Raji (cell line): Measurements from ENCODE around the gene SPRR2F.

Source experiments
- POLR2A ChIP-seq: IDR thresholded peaks from 2 replicates; pipeline ENCODE4 v1.6.1; 2011; ENCODE audit warnings: low read depth, low read length, control low read depth; ENCODE audit not compliant: insufficient read depth

Gene SPRR2F, protein sequence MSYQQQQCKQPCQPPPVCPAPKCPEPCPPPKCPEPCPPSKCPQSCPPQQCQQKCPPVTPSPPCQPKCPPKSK

DNA sequence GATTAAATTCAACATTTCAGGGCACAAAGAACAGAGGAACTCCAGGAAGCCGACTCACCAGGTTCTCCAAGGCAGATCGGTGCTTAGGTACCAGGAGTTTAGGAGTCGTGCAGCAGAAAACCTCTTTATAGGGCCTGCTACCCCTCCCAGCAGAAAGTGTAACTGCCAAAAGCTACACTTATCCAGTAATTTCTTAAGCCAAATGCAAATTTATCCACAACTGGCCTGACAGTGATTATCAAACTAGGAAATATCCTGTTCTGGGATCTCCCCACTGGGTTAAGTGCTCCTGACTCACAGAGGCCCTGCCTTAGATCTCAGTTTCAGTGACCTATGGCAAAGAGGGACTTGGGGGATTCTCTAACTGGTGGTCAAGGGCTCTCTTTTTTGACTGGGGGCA, at the start of gene SPRR2F:
Gene SPRR2F, minus strand, starts transcription at position 101 of the 400 bp plus-strand sequence. CDS start 783 bp downstream, outside the sequence.
- TF ChIP-seq POLR2A = no peak

DNA sequence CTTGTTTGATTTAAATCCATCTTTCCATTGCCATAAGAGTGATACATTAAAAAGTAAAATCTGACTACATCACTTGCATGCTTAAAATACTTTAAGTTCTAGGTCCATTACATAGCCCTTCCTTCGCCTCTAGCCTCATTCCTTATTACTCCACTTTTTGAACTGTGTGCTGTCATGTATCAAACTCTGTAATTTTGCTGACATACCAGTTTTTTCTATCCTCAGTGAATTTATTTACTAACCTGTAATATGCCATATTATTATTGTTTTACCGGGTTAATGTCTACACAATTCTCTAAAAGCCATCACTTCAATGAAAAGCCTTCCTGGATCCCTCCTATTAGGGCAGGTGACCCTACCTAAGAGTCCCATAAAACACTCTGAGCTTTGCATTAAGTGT, 42.2 kb upstream of the SPRR2F start:
- no peak for TF ChIP-seq POLR2A

DNA sequence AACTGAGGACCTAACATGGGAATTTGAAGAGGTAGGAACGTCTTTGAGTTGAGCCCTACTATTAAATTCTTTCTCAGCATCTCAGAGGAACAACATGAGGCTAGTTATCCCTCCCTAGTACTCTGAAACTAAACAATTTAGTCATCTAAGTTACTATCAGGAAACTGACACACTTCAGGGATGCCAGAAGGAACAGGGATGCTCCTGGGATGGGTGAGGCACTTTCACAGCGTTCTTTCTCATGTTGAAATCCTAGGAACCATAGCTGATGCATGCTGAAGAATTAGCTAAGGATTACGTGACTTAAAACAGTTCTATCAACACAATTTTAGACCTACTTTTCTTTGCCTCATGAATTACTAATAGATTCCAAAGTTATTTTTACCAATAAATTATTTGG, 39.2 kb upstream of the SPRR2F start:
- TF ChIP-seq POLR2A = no peak

DNA sequence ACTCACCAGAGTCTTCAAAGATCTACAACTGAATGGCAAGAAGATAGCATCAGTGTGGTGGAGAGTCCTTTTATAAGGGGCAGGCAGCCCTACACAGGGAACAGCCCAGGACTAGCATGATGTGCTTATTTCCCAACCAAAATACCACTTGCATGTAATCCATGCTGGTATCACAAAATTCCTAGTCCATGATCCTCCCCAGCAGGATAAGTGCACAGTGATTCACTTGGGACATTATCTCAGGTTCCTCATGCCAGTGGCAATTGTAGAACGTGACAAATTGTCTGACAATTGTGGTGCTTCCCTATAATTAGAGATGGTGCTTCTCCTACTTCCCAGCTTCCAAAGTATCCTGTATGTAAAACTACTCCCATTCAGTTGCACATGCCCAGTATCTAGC, 37.5 kb upstream of the SPRR2F start, which contains the start of gene SPRR2G:
Gene SPRR2G, minus strand, starts transcription at position 45 of the 400 bp plus-strand sequence. CDS start 780 bp downstream, outside the sequence.
- no peak for TF ChIP-seq POLR2A

DNA sequence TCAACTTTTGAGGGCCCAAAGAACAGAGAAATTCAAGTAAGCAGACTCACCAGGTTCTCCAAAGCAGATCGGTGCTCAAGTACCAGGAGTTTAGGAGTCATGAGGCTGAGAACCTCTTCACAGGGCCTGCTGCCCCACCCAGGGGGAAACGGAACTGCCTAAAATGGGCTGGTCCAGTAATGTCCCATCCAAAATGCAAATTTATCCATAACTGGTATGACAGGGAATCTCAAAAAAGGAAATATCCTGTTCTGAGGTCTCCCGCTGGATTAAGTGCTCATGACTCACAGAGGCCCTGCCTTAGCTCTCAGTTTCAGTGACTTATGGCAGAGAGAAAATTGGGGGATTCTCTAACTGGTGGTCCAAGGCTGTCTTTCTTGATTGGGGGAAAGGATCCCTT, 28.1 kb upstream of the SPRR2F start:
- no peak for TF ChIP-seq POLR2A

DNA sequence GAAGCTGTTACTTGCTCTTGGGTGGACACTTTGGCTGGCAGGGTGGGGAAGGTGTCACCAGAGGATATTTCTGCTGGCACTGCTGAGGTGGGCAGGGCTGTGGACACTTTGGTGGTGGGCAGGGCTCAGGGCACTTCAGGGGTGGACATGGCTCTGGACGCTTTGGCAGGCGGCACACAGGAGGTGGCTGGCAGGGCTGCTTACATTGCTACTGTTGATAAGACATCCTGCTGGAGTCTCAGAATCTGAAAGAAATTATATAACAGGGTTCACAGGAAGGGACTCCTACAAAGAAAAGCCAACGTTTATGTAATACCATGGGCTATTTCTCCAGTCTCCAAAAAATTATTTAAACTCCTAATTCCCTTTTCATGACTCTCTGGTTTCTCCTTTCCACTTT, 27.2 kb upstream of the SPRR2F start:
- TF ChIP-seq POLR2A = no peak

DNA sequence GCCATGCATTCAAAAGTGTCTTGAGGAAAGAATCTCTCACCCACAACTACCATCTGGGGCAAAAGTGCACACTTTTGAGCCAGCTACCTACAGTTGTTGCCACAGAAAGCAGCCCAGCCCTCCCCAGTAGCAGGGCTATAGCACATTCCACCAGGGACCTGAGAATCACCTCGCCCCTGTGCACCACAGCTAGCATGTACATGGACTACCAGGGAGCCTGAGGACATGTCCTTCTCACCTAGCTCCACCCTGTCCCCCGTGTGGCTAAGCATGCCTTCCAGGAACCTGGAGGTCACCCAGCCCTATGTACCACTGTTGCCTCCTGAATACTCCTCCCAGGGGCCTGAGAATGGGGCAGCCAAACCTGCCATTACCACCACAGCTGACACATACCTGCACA, 20.4 kb upstream of the SPRR2F start:
- TF ChIP-seq POLR2A = no peak

DNA sequence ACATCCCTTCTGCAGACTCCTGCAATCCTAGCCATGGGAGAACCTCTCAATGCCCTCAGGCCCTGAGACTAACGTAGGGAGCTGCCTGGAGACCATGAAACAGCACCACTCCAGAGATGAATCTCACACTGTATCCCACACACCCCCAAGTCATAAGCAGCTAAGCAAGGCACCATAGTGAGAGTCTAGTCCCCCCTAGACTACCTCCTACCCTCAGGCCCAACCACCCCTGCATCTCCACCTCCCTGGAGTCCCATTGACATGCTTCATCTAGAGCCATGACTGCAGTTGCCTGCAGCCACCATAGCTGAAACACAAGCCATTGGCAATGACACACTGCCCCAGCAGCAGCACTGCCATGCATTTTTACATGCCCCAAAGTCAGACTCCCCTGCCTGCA, 20.0 kb upstream of the SPRR2F start:
- no peak for TF ChIP-seq POLR2A

DNA sequence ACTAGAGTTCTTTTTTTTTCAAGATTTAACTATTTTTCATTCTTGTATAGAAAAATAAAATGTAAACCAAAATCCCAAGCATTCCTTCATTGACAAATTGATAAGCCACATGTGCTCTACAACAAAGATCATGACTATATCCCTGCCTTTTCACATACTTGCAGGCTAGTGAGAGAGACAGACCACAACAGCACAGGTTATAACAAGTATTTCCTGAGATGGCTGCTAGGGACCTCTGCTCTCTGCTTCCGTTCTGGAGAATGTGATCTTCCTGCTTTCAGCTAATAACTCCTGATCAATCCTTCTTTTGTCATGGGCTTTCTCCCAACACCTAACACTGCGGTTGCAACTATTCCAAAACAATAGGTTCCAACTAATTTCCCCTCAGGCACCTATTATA, 14.0 kb upstream of the SPRR2F start:
- TF ChIP-seq POLR2A = no peak

DNA sequence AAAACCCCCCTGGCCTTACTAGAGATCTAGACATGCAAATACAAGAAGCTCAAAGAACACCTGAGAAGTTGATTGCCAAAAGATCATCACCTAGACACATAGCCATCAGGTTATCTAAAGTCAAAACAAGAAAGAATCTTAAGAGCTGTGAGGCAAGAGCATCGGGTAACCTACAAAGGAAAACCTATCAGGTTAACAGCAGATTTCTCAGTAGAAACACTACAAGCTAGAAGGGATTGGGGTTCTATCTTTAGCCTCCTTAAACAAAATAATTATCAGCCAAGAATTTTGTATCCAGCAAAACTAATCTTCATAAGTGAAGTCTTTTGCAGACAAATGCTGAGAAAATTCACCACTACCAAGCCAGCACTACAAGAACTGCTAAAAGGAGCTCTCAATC, 12.2 kb upstream of the SPRR2F start:
- no peak for TF ChIP-seq POLR2A

DNA sequence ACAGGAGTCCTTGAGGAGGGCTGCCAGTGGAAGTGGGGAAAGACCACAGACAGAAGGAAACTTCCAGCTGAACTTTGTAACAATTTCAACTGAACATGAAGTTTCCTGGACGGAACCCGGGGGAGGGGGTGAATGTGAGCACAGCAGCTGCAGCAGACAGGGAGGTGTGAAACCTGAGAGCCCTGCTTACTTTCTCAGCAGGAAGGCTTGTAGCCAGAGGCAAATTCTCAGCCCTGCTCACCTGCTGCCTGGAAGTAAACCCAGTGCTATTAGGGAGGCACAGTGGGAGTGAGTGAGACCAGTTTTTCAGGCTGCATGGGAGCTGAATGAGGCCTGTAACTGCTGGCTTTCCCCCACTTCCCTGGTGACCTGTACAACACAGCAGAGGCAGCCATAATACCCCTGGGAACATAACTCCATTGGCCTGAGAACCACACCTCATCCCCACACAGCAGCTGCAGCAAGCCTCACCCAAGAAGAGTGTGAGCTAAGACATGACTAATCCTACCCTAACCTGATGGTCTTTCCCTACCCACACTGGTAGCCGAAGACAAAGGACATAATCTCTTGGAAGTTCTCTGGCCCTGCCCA, 9.6 kb upstream of the SPRR2F start:
- TF ChIP-seq POLR2A = no peak

DNA sequence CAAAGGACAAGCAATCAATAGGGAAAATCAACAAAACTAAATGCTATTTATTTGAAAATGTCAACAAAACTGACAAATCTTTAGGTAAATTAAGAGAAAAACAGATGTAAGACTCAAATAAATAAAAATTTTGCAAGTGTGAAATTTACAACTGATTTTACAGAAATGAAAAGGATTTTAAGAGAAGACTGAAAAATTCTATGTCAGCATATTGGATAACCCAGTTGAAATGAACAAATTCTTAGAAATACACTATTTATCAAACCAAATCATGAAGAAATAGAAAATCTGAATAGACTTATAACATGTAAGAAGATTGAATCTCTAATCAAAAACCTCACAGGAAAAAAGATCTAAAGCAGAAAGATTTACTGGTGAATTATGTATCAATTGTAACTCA, 7.6 kb upstream of the SPRR2F start:
- no peak for TF ChIP-seq POLR2A

DNA sequence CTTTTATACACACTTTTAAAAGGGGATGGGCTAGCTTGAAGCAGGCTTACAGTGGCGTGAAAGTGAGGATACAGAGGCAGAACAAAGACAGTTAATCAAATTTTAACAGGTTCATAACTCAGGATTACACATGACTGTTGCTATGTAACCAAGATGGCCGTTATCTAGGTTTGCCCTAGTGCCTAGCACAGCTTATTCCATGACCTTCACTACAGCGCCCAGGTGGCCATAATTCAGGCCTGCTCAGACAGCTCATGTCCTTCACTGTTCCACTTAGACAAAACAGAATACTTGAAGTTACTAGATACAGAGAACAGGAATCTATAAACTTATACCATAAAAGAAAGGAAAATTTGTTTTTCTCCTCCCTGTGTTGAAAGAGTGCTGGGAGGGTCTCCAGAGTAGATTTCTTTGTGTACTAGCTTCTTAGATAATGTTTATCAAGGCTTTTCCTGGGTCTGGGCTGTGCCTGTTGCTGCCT, 6.2 kb upstream of the SPRR2F start:
- no peak for TF ChIP-seq POLR2A

DNA sequence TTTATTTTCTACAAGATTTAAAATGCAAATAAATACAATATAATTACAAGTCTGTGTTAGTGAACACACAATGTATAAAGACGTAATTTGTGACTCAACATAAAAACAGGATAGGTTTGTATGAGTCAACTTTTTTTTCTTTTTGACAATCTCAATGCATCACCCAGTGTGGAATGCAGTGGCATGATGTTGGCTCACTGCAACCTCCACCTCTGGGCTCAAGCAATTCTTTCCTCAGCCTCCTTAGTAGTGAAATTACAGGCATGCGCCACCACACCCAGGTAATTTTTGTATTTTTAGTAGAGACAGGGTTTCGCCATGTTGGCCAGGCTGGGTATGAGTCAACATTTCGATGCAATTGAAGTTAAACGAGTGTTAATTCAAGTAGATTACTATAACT, 13.1 kb downstream of the SPRR2F start:
- no peak for TF ChIP-seq POLR2A

DNA sequence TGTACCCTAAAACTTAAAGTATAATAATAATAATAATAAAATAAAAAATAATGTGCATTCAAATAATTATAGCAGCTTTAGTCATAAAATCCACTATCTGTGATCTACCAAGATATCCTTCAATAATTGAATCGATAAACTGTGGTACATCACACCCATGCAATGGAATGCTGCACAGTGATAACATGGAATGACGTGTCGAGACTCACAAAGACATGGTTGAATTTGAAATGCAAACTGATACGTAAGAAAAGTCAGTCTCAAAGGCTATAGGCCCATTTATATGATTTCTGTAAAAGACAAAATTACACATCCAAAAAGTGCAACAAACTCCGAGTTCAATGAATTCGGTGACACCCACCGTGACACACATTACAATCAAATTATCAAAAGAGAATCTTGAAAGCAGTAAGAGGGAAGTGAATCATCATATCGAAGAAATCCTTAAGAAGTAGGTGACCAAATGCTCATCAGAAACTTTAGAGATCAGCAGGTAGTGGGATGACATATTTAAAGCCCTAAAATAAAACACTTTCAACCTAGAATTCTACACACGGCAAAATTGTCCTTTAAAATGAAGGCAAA, 13.8 kb downstream of the SPRR2F start:
- no peak for TF ChIP-seq POLR2A

DNA sequence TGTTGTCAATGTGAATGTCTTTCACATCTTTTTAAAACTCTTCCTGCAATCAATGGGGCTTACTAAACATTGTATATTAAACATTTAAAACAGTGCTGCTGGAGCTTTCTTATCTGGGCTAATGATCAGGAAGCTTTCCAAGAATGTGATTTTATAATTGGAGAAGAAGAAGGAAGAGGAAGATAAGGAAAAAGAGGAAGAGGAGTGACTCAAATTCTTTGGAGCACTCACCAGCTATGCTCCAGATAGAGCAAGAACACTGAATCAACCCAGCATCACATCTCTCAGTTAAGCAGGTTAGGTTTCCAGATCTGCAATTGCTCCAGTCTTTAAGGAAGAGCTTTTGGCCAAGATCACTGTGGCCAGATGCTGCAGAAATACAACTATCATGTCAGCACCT, 17.6 kb downstream of the SPRR2F start:
- TF ChIP-seq POLR2A = no peak

DNA sequence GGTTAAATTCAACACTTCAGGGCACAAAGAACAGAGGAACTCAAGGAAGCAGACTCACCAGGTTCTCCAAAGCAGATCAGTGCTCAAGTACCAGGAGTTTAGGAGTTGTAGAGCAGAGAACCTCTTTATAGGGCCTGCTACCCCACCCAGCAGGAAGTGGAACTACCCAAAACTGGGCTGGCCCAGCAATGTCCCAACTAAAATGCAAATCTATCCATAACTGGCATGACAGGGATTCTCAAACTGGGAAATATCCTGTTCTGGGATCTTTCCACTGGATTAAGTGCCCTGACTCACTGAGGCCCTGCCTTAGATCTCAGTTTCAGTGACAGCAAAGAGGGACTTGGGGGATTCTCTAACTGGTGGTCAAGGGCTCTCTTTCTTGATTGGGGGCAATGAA, 18.9 kb downstream of the SPRR2F start, which contains the start of gene SPRR2E:
Gene SPRR2E, minus strand, starts transcription at position 101 of the 400 bp plus-strand sequence. CDS start 775 bp downstream, outside the sequence.
- no peak for TF ChIP-seq POLR2A

DNA sequence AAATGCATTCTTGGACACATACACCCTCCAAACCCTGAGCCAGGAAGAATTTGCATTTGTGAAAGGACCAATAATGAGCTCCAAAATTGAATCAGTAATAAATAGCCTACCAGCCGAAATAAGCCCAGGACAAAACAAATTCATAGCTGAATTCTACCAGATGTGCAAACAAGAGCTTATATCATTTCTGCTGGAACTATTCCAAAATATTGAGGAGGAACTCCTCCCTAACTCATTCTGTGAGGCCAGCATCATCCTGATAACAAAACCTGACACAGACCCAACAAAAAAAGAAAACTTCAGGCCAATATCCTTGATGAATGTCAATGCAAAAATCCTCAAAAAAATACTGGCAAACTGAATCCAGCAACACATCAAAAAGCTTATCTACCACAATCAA, 25.7 kb downstream of the SPRR2F start:
- no peak for TF ChIP-seq POLR2A
